ENCODE data around the gene LSR. TPM values are rescaled to one million over a fixed set of nuclear protein-coding genes. Genes with fewer than 3 reads are reported as not detected.
A peak's percentile ranks its signal among the peaks of the same experiment; 100 is the strongest.
"Not testable (repeated sequence)": the region's sequence is repeated elsewhere in the genome, so short reads cannot be mapped to it uniquely, and the experiment has no call there.

Gene LSR
- total RNA-seq, 1 donor from 2014 or later: 229 TPM

DNA sequence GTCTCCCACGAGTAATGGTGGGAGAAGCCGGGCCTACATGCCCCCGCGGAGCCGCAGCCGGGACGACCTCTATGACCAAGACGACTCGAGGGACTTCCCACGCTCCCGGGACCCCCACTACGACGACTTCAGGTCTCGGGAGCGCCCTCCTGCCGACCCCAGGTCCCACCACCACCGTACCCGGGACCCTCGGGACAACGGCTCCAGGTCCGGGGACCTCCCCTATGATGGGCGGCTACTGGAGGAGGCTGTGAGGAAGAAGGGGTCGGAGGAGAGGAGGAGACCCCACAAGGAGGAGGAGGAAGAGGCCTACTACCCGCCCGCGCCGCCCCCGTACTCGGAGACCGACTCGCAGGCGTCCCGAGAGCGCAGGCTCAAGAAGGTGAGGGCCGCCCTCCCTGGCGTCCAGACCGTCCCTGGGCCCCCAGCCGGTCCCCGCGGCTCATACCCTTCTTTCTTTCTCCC, 18.6 kb downstream of the LSR start:
- DNase-seq (ENCODE audit: low spot score): peak; percentile 28

DNA sequence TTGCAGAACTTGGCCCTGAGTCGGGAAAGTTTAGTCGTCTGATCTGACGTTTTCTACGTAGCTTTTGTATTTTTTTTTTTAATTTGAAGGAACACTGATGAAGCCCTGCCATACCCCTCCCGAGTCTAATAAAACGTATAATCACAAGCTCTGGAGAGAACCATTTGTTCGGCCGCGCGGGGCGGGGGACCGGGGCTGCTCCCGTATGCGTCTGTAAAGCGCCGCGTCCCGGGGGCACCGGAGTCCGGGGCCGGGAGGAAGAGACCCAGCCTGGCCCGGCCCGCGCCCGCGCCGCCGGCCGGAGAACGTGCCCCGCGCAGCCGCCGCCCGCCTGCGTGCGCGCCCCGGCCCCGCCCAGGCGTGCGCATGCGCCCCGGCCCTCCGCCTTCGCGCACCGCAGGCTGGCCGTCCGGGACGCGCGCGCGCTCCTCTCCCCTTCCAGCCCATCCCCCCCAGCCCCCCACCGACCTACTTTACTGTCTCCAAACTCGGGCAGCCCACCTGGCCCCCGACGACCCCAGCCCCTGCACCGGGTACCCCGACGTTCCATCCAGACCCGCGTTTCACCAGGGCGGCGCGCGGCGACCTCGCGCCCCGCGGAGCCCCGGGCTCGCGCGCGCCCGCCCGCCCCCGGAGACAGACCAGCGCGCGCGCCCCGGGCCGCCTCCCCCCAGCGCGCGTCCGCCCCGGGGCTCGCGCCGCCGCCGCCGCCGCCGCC, 19.2 kb downstream of the LSR start:
- DNase-seq (ENCODE audit: low spot score): peak; percentile 65

DNA sequence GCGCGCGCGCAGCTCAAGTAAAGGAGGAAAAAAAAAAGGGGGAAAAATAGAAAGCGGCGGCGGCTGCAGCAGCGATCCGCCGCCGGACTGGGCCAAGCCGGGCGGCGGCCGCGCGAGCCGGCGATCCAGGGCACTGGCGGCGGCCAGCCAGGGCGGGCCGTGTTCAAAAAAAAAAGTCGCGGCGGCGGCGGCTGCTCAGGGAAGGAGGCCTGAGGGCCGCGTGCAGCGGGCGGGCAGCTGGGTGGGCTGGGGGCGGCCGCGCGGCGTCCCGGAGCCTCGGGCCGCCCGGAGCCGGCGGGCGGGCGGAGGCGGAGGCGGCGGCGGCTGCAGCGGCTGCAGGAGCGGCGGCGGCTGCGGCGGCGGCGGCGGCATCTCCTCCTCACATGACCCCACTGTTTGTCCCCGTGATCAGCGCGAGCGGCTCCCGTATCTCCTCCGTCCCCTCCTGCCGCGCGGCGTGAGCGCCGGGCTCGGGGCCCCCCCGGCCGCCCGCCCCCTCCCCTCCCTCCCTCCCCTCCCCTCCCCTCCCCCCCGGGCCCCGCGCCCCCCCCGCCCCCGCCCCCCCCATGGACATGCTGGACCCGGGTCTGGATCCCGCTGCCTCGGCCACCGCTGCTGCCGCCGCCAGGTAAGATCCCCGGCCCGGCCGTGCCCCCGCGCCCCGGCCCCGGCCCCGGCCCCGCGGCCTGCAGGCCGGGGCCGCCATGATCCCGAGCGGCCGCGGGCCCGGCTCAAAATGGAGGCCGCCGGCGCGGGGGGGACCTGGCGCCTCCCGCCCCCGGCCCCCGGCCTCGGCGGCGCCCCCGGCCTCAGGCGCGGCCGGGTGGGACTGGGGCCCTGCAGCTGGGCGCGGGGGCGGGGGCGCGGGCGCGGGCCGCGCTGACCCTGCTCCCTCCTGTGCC, 20.0 kb downstream of the LSR start, which contains the start of gene USF2:
Gene USF2, plus strand, starts transcription at position 427 of the 902 bp plus-strand sequence. Its CDS starts 140 bp downstream, at position 567.
- DNase-seq (ENCODE audit: low spot score): peak; percentile 73

DNA sequence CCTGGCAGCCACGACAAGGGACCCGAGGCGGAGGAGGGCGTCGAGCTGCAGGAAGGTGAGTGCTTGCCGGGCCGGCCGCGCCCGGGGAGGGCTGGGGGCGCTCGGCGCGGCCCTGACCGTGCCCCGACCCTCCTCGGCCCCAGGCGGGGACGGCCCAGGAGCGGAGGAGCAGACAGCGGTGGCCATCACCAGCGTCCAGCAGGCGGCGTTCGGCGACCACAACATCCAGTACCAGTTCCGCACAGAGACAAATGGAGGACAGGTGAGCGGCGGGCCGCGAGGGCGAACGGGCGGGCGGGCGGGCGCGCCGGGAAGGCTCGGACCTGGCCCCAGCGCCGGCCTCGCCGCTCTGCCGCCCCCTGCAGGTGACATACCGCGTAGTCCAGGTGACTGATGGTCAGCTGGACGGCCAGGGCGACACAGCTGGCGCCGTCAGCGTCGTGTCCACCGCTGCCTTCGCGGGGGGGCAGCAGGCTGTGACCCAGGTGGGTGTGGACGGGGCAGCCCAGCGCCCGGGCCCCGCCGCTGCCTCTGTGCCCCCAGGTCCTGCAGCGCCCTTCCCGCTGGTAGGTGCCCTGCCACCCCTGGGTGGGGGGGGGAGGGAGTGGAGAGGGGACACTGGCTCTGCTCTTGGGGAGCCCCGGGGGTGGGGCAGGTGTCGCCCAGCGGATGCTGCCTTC, 20.8 kb downstream of the LSR start:
- peak; percentile 87 for DNase-seq (ENCODE audit: low spot score)

DNA sequence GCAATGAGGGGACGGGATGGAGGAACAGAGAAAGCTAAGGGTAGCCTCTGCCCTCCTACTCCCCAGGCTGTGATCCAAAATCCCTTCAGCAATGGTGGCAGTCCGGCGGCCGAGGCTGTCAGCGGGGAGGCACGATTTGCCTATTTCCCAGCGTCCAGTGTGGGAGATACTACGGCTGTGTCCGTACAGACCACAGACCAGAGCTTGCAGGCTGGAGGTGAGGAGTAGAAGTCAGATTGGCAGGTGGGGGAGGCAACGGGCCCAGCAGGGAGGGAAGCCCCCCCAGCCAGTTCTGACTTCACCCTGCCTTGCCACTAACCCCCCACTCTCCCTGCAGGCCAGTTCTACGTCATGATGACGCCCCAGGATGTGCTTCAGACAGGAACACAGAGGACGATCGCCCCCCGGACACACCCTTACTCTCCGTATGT, 21.6 kb downstream of the LSR start:
- DNase-seq (ENCODE audit: low spot score): no peak

DNA sequence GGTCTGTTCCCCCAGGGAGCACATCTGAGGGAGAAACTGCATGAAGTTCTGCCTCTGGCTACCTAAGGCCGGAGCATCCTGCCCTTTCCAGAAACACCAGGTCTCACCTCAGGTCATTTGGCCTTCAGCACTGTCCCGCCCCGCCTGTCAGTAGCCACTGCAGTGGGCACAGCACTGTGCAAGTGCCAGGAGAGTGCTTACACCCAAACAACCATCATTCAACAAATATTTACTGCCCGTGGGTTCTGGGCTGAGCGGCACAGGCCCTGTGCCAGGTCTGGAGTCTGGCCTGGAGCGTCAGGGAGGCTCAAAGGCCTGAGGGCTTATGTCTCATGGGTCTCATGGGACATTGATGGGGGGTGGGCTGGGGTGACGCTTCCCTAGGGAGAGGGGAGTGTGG, 22.7 kb downstream of the LSR start:
- DNase-seq (ENCODE audit: low spot score): no peak

DNA sequence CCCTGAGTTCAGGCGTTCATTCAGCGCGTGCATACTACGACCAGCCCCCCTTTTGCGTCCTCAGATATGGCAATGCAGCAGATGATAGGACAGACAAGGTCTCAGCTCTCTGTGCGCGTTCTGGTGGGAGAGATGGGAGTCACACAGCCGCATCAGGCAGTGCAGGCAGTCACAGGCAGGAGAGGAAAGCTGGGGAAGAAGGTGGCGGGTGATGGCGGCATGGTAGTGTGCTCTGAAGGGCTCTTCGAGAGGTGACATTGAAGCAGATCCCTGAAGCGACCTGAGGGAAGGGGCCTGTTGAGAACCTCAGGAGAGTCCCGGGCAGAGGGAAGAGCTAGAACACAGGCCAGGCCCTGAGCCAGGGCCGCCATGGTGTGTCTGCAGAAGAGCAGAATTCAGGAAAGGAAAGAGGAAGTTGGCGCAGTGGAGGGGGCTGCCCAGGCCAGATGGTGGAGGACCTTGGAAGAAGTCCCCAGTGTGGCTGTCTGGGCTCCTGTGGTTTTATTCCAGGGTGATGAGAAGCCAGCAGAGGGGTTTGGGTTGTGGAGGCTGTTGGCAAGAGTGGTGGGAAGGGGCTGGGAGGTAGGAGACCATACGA, 23.4 kb downstream of the LSR start:
- DNase-seq (ENCODE audit: low spot score): no peak

DNA sequence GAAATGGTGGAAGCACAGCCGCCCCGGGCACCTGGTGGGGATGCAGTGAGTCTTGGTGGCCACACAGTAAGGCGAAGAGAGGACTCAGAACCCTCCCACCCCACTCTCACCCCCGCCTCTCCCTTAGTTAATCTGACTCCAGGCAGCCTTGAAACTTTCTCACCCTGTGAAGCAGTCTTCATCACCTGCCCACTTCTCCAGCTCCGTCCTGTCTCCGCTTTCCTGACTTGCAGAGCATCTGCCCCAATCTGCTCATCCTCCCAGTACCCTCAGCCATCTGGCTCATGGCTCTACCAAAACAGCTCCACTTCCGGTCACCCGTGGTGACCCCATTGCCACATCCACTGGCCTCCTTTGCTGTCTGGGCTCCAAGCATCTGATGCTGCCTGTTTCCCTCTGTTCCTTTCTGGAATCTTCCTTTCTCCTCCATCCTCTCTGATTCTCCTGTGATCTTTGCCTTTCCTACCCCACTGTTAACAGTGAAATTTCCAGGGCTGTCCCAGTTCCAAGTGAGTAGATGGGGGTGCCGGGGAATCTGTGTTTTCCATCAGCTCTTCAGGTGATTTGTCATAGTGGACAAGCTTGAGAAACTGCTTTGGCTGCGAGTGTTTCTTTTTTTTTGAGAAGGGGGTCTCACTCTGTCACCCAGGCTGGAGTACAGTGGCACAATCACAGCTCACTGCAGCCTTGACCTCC, 24.3 kb downstream of the LSR start:
- DNase-seq (ENCODE audit: low spot score): no peak

DNA sequence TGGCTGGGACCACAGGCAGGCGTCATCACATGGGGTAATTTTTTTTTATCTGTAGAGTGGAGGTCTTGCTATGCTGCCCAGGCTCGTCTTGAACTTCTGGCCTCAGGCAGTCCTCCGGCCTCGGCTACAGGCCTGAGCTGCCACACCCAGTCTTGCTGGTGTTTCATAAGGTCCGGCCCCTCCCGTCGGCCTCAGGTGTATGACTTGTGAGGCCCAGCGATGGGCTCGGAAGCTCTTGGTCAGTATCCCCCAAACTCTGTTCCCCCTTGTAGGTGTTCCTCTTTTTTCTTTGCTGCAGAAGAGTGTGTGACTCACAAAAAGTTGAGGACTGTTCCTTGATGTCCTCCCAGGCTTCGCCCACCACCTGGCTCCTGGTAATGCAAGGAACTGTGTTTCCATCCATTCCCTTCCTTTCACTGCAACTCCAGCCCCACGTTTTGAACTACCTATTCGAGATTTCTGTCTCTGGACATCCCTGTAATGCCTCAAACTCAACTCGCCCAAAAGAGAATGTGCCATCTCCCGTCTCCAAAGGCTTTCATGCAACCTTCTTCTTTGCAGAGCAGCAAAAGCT, 25.0 kb downstream of the LSR start:
- DNase-seq (ENCODE audit: low spot score): no peak

DNA sequence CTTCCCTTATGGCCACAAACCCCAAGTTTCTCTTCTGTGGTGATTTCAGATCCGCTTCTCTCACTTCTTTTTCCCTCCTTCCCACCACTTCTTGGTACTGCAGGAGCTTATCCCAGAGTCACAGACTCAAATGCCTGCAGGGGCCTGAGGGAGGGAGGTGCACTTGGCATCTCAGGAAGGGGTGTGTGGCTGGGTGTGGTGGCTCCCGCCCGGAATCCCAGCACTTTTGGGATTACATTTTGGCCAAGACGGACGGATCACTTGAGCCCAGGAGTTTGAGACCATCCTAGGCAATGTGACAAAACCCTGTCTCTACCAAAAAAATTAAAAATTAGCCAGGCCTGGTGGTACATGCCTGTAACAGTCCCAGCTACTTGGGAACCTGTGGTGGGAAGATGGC, 25.5 kb downstream of the LSR start:
- DNase-seq (ENCODE audit: low spot score): no peak

DNA sequence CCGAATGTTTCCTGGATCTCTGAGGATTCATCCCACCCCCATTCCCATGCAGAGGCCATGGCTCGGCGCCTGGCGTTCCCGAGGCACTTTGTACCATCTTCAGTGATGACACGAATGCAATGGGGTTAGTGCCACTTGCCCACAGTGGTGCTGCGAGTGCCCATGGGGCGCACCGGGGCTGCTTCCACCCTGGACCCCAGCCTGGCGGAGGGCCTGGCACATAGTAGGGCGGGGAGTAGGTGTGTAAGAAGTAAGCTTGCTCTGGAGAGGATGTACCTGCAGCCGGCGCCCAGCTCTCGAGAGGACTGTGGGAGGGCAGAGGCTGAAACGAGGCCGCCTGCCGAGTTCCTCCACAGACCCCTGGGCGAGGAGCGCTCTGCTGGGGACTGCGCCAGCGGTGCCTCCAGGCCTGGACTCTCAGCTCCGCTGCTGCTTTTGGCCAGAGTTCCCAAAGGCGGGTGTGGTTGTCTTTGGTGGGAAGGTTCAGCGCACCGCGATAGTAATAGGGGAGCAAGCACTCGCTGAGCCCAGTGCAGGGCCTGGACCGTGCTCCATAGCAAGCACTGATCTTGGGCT, 28.0 kb downstream of the LSR start:
- no peak for DNase-seq (ENCODE audit: low spot score)

DNA sequence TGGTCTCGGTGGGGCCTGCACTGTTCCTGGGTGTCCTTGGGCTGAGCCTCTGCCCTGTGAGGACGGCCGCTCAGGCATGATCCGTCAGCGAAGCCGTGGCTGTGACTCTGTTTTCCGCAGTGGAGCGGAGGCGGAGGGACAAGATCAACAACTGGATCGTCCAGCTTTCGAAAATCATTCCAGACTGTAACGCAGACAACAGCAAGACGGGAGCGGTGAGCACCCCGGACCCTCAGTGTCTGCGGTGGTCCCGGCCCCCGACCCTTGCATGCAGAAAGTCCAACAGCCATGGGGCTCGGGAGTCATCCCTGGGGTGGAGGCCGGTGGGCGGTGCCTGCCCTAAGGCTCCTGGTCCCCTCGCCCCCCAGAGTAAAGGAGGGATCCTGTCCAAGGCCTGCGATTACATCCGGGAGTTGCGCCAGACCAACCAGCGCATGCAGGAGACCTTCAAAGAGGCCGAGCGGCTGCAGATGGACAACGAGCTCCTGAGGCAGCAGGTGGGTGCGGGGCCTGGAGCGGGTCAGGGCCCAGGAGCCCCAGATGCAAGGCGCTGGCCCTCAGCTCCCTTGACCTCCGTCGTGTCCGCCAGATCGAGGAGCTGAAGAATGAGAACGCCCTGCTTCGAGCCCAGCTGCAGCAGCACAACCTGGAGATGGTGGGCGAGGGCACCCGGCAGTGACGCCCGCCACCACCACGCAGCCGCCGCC, 29.9 kb downstream of the LSR start:
- no peak for DNase-seq (ENCODE audit: low spot score)

DNA sequence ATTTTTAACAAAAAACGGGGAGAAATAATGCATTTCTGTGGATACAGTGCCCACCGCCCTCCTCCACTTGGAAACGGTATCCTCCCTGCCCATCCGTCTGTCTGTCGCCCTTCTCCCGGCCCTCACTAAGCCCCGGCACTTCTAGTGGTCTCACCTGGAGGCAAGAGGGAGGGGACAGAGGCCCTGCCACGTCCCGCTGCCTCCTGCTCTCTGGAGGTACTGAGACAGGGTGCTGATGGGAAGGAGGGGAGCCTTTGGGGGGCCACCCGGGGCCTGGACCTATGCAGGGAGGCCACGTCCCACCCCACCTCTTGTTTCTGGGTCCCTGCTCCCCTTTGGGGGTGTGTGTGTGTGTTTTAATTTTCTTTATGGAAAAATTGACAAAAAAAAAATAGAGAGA, 30.6 kb downstream of the LSR start:
- no peak for DNase-seq (ENCODE audit: low spot score)

DNA sequence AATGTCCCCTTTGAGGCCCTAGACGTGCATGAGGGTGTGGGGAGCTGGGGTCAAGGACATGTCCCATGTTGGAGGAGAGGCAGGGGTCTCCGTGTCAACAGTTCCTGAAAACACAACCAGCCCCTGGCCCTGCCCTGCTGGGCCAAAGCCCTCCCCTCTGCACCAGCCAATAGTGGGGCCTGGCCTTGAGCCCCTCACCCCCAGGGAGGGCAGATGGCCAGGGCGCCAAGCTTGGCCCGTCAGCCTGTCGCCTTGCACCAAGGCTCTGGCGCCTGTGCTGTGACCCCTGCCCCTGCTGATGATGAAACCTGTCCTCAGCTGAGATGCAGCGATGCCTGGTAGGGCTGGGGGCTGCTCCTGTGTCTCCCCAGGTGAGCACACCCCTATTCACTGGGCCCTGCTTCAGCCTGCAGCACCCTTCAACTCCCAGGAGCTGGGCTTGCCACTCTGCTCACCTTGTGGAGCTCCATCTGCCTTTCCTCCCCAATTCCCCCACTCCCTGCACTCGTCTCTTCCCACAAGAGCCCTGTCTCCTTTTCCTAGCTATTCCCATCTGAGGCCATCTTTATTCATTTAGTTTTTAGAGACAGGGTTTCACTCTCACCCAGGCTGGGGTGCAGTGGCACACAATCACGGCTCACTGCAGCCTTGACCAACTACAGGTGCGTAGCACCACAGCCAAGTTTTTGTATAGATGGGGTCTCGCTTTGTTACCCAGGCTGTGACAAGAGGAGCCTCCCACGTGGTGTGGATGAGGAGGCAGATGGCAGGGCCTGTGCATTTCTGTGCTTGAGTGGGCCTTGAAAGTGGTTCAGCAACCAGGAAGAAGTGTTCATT, 31.4 kb downstream of the LSR start:
- no peak for DNase-seq (ENCODE audit: low spot score)

DNA sequence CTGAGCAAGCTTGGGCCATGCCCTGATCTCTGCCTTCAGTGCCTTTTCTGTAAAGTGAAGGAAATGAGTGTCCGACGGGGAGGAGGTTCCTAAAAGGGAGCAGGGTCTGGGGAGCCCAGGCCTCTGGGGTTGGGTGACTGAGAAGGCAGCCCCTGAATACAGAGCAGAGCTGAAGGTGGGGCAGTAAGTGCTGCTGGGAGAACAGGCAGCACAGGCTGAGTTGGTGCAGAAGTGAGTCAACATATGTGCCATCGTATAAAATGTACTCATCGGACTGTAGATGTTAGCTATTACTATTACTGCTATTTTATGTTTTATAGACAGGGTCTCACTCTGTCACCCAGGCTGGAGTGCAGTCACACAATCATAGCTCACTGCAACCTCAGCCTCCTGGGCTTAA, 32.5 kb downstream of the LSR start:
- no peak for DNase-seq (ENCODE audit: low spot score)

DNA sequence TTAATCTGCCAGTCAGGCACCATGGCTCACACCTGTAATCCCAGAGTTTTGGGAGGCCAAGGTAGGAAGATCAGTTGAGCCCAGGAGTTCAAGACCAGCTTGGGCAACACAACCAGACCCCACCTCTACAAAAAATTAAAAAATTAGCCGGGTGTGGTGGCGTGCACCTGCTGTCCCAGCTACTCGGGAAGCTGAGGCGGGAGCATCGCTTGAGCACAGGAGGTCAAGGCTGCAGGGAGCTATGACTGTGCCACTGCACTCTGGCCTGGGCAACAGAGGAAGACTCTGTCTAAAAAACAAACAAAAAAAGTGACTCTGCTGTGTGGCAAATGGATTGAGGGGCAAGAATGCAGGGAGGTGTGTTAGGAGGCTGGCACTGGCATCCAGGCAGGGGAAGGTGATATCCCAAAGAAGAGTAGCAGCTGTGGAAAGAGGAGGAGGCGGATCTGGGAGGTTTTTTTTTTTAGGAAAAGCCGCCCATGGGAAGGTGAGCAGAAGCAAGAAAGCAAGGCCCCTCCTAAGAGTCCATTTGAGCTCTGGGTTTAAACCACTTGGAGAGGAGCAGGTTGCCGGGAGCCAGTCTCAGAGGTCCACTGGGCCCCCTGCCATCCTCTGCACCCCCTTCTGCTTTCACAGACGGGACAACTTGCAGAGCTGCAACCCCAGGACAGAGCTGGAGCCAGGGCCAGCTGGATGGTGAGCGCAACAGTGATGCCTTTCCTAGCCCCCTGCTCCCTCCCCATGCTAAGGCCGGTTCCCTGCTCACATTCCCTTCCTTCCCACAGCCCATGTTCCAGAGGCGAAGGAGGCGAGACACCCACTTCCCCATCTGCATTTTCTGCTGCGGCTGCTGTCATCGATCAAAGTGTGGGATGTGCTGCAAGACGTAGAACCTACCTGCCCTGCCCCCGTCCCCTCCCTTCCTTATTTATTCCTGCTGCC, 35.6 kb downstream of the LSR start:
- no peak for DNase-seq (ENCODE audit: low spot score)

DNA sequence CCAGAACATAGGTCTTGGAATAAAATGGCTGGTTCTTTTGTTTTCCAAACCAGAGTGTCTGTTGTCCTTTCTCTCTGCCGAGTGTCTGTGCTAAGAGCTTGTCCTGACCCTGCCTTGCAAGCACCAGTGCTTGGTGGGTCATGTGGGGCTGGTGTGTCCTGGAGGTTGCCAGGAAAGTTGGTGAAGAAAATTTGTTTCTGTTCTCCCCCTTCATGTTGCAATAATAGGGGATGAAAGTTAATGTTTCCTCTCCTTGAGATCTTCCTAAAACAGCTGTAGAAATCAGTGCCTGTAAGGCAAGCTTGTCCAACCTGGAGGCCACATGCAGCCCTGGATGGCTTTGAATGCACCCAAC, 36.3 kb downstream of the LSR start:
- DNase-seq (ENCODE audit: low spot score): no peak

DNA sequence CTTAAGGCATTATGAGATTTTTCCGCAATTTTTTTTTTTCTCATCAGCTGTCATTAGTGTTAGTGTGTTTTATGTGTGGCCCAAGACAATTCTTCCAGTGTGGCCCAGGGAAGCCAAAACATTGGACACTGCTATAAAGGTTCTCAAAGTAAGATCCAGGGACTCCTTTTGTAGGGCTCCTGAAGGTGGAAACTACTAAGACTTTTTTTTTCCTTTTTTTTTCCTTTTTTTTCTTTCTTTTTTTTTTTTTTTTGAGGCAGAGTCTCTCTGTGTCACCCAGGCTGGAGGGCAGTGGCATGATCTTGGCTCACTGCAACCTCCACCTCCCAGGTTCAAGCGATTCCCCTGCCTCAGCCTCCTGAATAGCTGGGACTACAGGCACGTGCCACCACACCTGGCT, 36.7 kb downstream of the LSR start:
- not testable (repeated sequence) for DNase-seq (ENCODE audit: low spot score)
